HG03558 (cell line): Measurements from ENCODE around the gene FMO4.
A peak's percentile ranks its signal among the peaks of the same experiment; 100 is the strongest.
"Not testable (repeated sequence)": the region's sequence is repeated elsewhere in the genome, so short reads cannot be mapped to it uniquely, and the experiment has no call there.

Source experiments
- ATAC-seq: cut with Tn5 transposase; IDR thresholded peaks from one replicate; pipeline ENCODE4 v1.9.1; 2021; ENCODE audit warnings: moderate number of reproducible peaks; ENCODE audit not compliant: unreplicated experiment; ENCODE audit errors: extremely low read depth

The FMO4 gene, protein sequence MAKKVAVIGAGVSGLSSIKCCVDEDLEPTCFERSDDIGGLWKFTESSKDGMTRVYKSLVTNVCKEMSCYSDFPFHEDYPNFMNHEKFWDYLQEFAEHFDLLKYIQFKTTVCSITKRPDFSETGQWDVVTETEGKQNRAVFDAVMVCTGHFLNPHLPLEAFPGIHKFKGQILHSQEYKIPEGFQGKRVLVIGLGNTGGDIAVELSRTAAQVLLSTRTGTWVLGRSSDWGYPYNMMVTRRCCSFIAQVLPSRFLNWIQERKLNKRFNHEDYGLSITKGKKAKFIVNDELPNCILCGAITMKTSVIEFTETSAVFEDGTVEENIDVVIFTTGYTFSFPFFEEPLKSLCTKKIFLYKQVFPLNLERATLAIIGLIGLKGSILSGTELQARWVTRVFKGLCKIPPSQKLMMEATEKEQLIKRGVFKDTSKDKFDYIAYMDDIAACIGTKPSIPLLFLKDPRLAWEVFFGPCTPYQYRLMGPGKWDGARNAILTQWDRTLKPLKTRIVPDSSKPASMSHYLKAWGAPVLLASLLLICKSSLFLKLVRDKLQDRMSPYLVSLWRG

DNA sequence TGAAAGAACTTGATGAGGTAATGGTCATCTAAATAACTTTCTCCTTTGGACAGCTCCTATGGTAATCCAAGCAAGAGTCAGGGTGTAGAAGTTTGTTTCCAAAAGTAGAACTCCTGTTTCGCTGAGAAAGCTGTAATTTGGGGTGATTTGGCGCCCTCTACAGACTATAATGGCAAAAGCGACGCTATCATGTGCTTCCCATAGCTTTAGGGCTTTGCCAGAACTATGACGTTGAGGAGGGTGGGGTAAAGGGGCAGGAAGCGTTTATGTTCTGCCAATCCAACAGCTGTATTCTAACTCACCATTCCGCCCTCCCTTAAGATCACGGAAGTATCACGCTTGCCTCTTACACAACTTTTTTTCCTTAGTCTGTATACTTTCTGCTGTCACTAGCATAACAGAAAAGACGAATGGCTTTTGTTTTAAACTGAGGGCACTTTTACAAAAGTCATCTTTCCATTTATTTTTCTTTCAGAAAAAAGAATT is at the start of gene FMO4:
Gene FMO4, plus strand, starts transcription at position 349 of the 486 bp plus-strand sequence. CDS start 5,643 bp downstream, outside the sequence.
- ATAC-seq: peak; percentile 100

DNA sequence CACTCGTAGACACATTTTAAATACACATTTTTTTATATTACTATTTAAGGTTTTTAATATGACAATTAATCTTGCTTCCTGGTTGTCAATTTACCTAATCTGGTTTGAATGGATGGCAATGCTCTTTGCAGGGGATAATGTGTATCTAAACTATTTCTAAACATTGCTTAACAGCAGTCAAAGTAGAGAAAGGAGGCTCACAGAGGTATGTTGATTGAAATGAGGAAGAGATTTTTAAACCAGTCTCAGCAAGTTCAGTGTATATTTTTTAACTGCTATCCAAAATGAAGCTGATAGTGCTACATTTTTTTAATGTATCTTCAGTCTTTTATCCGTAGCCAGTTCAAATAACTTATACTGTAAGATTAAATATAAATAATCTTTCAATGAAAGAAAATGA is 48.3 kb upstream of the FMO4 start:
- ATAC-seq: no peak

DNA sequence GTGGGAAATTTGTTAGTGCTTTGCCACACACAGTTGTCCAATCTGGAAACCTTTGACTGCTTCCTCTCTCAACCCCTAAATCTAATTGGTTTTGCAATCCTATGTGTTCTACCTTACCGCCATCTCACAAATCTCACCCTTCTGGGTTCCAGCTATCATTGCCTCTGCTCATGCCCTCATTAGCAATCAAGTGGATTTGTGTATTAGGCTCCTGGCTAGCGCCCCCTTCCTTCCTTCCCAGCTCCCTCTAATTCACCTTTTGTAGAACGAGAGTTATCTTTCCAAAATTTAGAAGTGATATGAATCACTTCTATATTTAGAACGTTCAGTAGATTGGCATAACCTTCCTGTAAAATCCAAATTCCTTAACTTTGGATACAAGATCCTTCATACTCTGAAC is 47.1 kb upstream of the FMO4 start:
- no peak for ATAC-seq

DNA sequence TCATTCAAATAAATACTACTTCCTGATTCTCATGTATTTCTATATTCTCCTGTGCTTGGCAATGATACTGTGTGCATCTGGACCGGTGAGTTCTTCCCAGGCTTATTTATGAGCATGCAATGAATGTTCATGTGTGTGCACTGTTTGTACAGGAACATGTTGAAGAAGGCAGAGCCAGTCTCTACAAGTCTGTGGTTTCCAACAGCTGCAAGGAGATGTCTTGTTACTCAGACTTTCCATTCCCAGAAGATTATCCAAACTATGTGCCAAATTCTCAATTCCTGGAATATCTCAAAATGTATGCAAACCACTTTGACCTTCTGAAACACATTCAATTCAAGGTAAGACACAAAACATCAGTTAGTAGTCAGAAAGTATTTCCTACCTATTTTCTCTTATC is 46.6 kb upstream of the FMO4 start:
- no peak for ATAC-seq

DNA sequence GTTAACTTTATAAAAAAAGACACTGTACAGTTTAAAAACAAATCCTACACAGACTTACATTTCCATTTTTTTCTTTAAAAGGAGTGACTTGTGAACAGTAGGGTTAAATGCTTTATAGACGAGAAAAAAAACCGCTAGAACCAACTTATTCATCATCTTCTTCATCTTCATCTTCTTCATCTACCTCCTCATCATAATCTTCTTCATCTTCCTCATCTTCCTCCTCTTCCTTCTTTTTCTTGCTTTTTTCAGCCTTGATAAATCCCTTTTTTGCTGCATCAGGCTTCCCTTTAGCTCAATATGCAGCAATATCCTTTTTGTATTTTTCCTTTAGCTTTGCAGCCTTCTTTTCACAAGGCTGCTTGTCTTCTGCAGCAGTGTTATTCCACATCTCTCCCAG is 43.2 kb upstream of the FMO4 start:
- no peak for ATAC-seq

DNA sequence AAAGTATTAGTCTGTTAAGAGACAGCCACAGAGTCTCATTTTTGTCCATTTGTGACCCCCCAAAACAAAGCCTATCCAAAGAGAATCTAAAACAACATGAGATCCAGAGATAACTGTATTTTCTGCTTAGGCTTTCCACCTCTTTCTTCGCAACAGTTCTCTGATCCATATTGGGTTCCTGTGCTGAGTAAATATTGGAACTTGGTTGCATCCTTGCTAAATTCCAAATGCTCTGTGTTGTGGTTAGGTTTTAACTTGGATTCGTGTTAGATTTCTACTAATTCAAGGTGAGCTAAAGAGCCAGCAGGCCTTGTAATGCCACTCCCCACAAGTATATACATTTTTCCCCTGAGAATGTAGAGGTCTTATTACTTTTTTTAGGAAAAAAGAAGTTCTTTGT is 36.4 kb upstream of the FMO4 start:
- no peak for ATAC-seq

DNA sequence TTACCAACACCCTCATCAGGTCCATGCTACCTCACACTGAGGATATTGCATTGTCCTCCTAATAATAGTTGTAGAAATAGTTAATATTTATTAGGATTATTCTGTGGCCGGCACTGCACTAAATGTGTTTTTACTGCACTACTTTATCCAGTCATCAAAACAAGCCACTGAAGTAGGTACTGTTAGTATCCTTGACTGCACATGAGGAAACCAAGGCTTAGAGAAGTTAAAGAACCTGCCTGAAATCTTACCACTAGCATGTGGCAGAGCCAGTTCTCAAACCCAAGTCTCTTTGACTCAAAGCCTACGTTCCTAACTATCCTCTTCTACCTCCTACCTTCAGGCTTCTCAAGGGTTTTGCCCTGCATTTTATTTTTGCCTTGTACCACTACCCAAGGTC is 34.7 kb upstream of the FMO4 start:
- ATAC-seq: no peak

DNA sequence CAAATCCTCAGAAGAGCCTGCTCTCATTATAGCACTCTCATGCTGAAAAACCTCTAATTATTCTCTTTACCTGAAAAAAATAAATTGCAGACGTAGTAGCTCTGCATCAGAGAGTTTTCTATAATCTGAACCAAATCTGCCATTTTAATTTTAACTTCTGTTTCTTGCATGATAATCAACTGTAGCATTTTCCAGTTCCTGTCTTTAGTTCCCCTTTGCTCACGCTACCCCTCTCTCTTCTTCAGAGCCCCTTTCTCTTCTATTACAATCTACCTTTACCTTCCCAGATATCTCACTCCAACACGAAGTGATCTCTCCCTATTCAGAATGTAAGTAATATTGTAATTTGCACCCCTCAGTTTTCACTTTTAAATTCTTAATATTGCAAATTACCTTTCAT is 34.3 kb upstream of the FMO4 start:
- ATAC-seq: no peak

DNA sequence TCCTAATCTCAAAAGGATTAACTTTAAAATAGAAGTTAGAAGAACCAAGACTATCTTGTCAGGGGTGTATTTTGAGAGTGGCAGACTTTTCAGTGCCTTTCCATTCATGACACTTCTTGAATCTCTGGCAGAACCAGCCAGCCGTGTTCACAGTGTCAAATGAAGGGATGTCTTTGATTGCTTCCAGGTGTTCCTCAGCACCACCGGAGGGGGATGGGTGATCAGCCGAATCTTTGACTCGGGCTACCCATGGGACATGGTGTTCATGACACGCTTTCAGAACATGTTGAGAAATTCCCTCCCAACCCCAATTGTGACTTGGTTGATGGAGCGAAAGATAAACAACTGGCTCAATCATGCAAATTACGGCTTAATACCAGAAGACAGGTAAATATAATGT is 33.4 kb upstream of the FMO4 start:
- no peak for ATAC-seq

DNA sequence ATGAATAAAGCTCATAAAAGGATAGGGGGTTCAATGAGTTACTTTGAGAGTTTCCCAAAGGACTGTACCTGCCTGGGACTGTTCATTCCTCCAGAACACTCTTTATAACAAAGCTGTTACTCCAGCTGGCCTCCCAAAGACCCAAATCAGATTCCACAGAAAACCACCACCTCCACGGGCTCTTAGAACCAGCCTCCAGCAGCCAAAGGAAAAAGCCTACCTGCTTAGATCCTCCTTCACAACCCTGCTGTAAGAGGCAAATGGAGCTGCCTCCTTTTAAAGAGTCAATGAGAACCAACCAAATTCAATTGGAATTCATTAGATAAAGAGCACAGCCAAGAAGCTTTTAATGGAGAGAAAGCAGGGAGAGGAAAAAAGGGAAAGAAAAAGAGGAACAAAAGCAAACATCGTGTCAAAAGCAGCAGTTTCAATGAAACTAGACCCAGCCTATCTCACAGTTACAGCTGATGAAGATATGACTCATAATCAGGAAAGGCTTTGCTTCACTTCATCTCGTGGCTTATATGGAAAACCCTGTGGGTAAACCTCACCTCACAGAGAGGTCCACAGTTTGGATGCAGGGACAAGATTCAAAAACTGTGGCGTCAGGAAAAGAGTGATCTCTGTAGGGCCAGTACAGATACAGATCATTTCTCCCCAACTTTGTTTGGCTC is 27.8 kb upstream of the FMO4 start:
- no peak for ATAC-seq

DNA sequence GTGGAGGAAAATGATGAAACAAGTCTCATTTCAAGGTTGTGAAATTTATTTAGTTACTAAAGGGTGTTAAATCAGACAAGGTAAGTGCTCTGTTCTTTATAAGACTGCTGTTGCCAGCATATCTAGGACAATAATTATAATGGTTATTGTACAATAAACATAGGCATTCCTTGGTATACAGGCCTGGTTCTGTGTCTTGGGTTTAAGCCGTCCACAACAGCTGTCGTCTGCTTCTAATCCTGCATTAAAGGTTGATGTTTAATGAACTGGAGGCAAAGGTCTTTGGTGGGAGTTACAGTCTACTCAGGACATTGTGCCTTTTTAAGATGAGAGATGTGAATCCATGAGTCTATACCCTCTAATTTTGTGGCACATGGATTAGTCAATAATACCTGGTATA is 23.4 kb upstream of the FMO4 start:
- ATAC-seq: no peak

DNA sequence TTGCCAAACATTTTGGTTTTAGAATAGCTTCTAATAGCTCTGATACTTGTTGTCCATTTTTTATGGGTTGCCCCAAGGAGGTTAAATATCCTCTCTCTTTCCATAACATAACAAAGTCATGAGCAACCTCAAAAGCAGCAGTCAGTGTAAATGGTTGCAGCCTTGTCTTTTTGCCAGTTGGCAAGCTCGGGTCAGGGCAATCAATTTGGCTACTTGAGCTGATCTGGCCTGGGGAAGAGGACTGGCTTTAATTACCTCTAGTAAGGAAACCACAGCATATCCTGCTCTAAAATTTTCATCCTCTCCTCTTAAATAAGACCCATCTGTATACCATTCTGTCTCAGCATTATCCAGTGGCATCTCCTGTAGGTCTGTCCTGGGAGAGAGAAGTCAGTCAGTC is 21.2 kb upstream of the FMO4 start:
- ATAC-seq: no peak

DNA sequence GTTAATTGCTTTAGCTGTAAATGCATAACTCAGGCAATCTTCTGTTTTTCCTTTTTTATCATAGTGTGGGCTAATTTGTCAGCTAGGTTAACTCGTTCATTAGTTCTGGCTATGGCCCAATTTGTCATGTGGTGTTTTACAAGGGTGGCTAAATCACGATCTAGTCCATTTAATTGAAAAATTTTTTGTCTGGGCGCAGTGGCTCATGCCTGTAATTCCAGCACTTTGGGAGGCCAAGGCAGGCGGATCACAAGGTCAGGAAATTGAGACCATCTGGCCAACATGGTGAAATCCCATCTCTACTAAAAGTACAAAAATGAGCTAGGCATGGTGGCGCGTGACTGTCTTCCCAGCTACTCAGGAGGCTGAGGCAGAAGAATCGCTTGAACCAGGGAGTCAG is 18.6 kb upstream of the FMO4 start:
- ATAC-seq: not testable (repeated sequence)

DNA sequence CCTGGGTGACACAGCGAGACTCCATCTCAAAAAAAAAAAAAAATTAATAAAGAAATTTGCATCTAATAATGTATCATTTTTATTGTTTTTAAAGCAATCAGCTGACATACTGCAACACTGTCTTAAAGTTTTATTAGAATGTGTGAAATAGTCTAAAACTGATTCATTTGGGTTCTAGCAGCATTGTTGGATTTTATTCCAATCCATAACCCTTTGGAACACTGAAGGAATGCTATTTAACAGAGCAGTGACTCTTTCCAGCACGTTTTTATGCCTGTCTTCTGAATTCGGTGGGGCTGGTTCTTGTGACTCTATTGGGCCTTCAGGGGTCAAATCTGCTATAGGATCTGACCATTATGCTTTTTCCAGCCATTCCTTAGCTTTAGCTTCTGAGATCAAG is 18.2 kb upstream of the FMO4 start:
- no peak for ATAC-seq

DNA sequence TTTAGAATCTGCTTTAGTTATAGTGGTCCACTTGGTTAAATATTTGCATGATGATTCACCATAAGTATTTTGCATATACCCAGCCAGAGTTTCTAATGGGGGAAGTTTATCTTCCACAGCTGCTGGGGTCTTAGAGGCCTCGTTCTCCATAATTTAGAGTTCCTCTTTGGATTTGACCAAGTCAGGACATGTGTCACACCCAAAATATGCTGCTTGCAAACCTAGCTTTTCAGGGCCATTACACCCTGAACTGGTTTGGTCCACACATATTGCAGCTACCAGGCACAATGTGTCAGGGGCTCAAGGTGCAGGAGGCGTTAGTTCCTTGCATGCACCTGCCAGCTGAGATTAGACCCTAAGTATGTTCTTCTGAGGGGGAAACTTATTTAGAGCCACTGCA is 17.1 kb upstream of the FMO4 start:
- no peak for ATAC-seq

DNA sequence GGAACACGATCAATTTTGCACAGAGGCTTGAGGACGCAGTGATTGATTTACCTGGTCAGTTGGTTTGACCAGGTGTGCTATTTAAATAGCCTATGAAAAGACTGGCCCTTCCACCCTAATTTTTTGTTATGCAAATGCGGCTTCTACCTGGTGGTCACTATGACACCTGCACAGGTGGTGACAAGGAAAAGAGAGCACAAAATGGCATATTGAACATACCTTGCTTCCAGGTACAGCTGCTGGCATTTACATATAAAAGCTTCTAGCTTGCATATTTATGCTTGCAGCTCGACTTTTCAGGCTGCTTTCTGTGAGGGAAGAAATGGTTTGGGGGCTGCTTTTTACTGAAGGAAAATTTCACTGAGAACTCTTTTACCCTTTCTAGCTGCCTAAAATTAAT is 15.3 kb upstream of the FMO4 start:
- ATAC-seq: no peak

DNA sequence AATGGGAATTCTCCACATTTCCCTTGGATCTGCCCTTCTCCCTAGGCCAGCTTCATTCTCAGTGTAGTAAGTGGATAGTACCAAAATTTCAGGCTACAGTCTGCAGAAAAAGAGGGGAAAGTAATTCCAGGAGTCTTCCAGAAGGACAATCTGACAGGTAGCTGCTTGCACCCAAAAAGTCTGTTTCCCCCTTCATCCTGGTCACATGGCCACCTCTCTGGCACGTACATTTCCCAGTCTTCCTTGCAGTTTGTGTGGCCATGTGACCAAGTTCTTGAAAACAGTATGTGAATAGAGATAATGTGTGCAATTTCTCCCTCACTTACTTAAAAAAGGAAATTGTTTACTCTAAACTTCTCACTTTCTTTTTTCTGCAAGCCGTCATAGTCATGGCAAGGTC is 14.6 kb upstream of the FMO4 start:
- no peak for ATAC-seq

DNA sequence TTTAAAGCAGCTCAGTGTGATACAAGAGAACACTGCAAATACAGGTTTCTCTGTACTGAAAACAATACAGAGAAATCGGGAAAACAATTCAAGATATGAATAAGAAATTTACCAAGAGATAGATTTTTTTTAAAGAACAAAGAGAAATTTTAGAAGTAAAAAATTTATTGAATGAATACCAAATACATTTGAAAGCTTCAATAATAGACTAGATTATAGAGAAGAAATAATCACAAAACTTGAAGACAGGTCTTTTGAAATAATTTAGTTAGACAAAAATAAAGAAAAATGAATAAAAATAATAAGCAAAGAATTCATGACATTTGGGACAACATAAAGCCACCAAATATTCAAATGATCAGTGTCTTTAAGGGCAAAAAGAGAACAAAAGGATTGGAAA is 13.6 kb upstream of the FMO4 start:
- ATAC-seq: no peak

DNA sequence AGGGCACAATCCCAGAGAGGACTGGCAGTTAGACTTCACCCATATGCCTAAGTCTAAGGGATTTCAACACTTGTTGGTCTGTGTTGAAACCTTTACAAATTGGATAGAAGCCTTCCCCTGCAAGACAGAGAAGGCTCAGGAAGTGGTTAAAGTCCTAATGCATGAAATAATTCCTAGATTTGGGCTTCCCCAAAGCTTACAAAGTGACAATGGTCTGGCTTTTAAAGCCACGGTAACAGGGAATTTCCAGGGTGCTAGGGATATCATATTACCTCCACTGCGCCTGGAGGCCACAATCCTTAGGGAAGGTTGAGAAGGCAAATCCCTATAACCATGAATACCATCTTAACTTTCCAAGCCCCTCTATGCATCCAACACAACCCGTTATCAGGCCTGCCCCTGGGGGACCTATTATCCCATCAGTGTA is 3.3 kb upstream of the FMO4 start:
- ATAC-seq: no peak

DNA sequence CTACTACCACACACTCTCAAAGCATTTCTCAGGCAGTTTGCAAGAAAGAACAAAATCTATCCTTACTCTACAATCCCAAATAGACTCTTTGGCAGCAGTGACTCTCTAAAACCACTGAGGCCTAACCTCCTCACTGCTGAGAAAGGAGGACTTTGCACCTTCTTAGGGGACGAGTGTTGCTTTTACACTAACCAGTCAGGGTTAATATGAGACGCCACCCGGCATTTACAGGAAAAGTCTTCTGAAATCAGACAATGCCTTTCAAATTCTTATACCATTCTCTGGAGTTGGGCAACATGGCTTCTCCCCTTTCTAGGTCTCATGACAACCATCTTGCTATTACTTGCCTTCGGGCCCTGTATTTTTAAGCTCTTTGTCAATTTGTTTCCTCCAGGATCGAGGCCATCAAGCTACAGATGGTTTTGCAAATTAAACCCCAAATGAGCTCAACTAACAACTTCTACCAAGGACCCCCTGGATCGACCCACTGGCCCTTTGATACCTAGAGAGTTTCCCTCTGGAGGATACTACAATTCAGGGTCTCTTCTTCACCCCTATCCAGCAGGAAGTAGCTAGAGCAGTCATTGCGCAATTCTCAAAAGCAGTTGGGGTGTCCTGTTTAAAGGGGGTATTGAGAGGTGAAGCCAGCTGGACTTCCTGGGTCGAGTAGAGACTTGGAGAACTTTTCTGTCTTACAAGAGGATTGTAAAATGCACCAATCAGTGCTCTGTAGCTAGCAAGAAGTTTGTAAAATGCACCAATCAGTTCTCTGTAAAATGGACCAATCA is 2.0 kb upstream of the FMO4 start:
- no peak for ATAC-seq
